ENCODE results near the gene CTH.

CTH gene

GRCh38 chr1:70483342-70483741 is 72.3 kb downstream of the CTH start:
- in situ Hi-C loops (cut with HindIII; ENCODE audit: low sequenced_read_pairs): no loop called here
- TF ChIP-seq CTCF (IDR thresholded peaks at IDR 0.05; ENCODE audit: low read depth, low read length): no peak
- DNase-seq (ENCODE audit: low read depth, low spot score): no peak
- H3K4me3 ChIP-seq (ENCODE audit: low read depth, low read length): no peak overlapping the region

GRCh38 chr1:70485624-70486023 is 74.6 kb downstream of the CTH start:
- no peak for DNase-seq (ENCODE audit: low read depth, low spot score)
- no peak overlapping the region for H3K4me3 ChIP-seq (ENCODE audit: low read depth, low read length)
- in situ Hi-C loops (cut with HindIII; ENCODE audit: low sequenced_read_pairs): no loop called here
- no peak for TF ChIP-seq CTCF (IDR thresholded peaks at IDR 0.05; ENCODE audit: low read depth, low read length)

GRCh38 chr1:70486676-70487458 is 75.8 kb downstream of the CTH start:
- no peak overlapping the region for H3K4me3 ChIP-seq (ENCODE audit: low read depth, low read length)
- DNase-seq (ENCODE audit: low read depth, low spot score): peak; percentile 91
- in situ Hi-C loops (cut with HindIII; ENCODE audit: low sequenced_read_pairs): no loop called here
- peak; percentile 11 for TF ChIP-seq CTCF (IDR thresholded peaks at IDR 0.05; ENCODE audit: low read depth, low read length)

- in situ Hi-C loops (cut with HindIII; ENCODE audit: low sequenced_read_pairs): no loop called here
- no peak overlapping the region for H3K4me3 ChIP-seq (ENCODE audit: low read depth, low read length)
- DNase-seq (ENCODE audit: low read depth, low spot score): no peak
- no peak for TF ChIP-seq CTCF (IDR thresholded peaks at IDR 0.05; ENCODE audit: low read depth, low read length)
These were observed 76.4 kb downstream of the CTH start for GRCh38 chr1:70487459-70487815.

DNA sequence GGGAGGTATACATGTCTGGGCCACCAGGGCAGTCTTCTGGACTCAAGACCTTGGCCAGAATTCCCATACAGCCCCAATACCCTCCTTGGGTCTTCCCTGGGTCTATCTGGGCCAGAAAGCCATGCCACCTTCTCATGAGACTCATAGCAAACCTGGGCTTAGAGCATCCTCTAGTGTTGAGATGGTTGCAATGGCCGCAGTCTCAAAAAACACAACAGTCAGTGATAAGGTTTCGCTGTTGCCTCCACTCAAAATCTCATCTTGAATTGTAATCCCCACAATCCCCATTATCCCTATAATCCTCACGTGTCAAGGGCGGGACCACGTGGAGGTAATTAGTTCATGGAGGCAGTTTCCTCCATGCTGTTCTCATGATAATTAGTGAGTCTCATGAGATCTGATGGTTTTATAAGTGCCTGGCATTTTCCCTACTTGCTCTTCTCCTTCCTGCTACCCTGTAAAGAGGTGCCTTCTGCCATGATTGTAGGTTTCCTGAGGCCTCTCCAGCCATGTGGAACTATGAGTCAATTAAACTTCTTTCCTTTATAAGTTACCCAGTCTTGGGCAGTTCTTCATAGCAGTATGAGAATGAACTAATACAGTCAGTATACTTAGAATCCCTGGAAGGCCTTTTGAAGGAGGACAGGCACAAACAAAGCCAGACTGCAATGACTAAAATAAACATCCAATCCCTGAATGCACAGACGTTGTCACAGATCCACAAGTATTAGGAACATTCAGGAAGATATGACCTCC is 77.0 kb downstream of the CTH start:
- in situ Hi-C loops (cut with HindIII; ENCODE audit: low sequenced_read_pairs): no loop called here
- no peak overlapping the region for H3K4me3 ChIP-seq (ENCODE audit: low read depth, low read length)
- peak; percentile 84 for TF ChIP-seq CTCF (IDR thresholded peaks at IDR 0.05; ENCODE audit: low read depth, low read length)
- peak; percentile 43 for DNase-seq (ENCODE audit: low read depth, low spot score)

All from astrocyte of the spinal cord (primary cell).